SU-DHL-6 (cell line): Measurements from ENCODE around the gene ITPR2.

Experiments
- EZH2phosphoT487 ChIP-seq: fragments of 200-600 bp; sonication (generic), shearing (Covaris generic); conservative IDR thresholded peaks from 2 replicates; pipeline ENCODE4 v1.6.1; 2018; ENCODE audit warnings: mild to moderate bottlenecking, antibody characterized with exemption, low read length, moderate library complexity, mixed read lengths
- TF ChIP-seq, protein P1 (sequence below): fragments of 200-600 bp; sonication (generic); IDR thresholded peaks from one replicate; pipeline ENCODE4 v1.5.1; 2017; ENCODE audit warnings: antibody characterized with exemption, mild to moderate bottlenecking, low read length, moderate library complexity; ENCODE audit not compliant: insufficient read depth, poor library complexity, severe bottlenecking

DNA sequence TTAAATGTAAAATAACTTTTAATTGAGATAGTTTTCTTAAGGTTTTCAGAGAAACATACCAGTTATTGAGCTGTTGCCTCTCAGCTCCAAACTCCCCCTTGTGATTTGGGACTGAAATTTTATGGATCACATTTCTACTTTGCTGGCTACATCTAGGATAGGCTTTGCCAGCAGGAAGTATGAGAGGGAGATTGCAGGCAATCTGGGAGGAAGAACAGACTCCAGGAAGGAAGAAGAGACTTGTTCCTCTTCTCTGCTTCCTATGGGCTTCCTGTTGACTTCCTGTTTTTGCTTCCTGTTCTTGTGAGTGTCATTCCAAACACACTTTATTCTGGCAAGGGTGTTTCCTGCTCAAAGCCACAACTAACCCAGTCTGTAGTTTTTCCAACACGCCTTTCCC, 312.9 kb downstream of the ITPR2 start:
- TF ChIP-seq, protein P1, sequence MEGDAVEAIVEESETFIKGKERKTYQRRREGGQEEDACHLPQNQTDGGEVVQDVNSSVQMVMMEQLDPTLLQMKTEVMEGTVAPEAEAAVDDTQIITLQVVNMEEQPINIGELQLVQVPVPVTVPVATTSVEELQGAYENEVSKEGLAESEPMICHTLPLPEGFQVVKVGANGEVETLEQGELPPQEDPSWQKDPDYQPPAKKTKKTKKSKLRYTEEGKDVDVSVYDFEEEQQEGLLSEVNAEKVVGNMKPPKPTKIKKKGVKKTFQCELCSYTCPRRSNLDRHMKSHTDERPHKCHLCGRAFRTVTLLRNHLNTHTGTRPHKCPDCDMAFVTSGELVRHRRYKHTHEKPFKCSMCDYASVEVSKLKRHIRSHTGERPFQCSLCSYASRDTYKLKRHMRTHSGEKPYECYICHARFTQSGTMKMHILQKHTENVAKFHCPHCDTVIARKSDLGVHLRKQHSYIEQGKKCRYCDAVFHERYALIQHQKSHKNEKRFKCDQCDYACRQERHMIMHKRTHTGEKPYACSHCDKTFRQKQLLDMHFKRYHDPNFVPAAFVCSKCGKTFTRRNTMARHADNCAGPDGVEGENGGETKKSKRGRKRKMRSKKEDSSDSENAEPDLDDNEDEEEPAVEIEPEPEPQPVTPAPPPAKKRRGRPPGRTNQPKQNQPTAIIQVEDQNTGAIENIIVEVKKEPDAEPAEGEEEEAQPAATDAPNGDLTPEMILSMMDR: no peak
- no peak for TF ChIP-seq EZH2phosphoT487
